Fibroblast of lung (primary cell): Measurements from ENCODE around the gene JMY. TPM values are rescaled to one million over a fixed set of nuclear protein-coding genes. Genes with fewer than 3 reads are reported as not detected.

Source experiments
- DNase-seq, 2 donors: peaks; one replicate each; pipeline versions ENCODE4 v3.0.0 to v3.0.0-alpha.2; 2010; ENCODE audit warnings: low read depth in 2 of 2
- H2AFZ ChIP-seq: 2 replicates; pipeline ENCODE4 v1.5.1; 2012; ENCODE audit warnings: low read length, control low read depth, inconsistent platforms
- H3K27ac ChIP-seq: 2 replicates; pipeline ENCODE4 v1.5.1; 2011; ENCODE audit warnings: low read length, control low read depth; ENCODE audit not compliant: insufficient read depth
- H3K27me3 ChIP-seq: 2 replicates; pipeline ENCODE4 v1.5.1; 2011; ENCODE audit warnings: mild to moderate bottlenecking, low read length; ENCODE audit not compliant: control insufficient read depth, insufficient read depth
- H3K36me3 ChIP-seq: 2 replicates; pipeline ENCODE4 v1.5.1; 2011; ENCODE audit warnings: low read length; ENCODE audit not compliant: control insufficient read depth, insufficient read depth
- H3K4me1 ChIP-seq: 2 replicates; pipeline ENCODE4 v1.5.1; 2011; ENCODE audit warnings: low read length; ENCODE audit not compliant: control insufficient read depth, insufficient read depth; ENCODE audit errors: extremely low read depth
- H3K4me2 ChIP-seq: 2 replicates; pipeline ENCODE4 v1.5.1; 2011; ENCODE audit warnings: low read length, control low read depth; ENCODE audit not compliant: insufficient read depth; ENCODE audit errors: extremely low read depth
- H3K4me3 ChIP-seq, 4 experiments: fragments of 200-600 bp in 1 of 4; sonication (generic) in 1 of 4; replicated peaks in 1 of 4; 2 replicates each; pipeline ENCODE4 v1.5.1; 2011 to 2016; ENCODE audit warnings: low read length in 4 of 4, low read depth in 3 of 4, mild to moderate bottlenecking in 3 of 4, control low read depth in 2 of 4, inconsistent platforms in 1 of 4, mixed read lengths in 1 of 4; ENCODE audit not compliant: insufficient read depth in 1 of 4; ENCODE audit errors: control extremely low read depth in 1 of 4
- H3K79me2 ChIP-seq: 2 replicates; pipeline ENCODE4 v1.5.1; 2012; ENCODE audit warnings: mild to moderate bottlenecking, low read length, inconsistent platforms; ENCODE audit not compliant: control insufficient read depth, insufficient read depth
- H3K9ac ChIP-seq: 2 replicates; pipeline ENCODE4 v1.5.1; 2011; ENCODE audit warnings: mild to moderate bottlenecking, low read length, control low read depth; ENCODE audit not compliant: insufficient read depth
- H3K9me3 ChIP-seq: 2 replicates; pipeline ENCODE4 v1.5.1; 2012; ENCODE audit warnings: low read depth, low read length; ENCODE audit not compliant: control insufficient read depth, insufficient read depth
- H4K20me1 ChIP-seq: 2 replicates; pipeline ENCODE4 v1.5.1; 2011; ENCODE audit warnings: low read length; ENCODE audit not compliant: control insufficient read depth, insufficient read depth; ENCODE audit errors: extremely low read depth
- CTCF ChIP-seq, 2 donors: IDR thresholded peaks in 1 of 2; conservative IDR thresholded peaks in 1 of 2; 1 replicate in 1 of 2; 2 replicates in 1 of 2; pipeline ENCODE4 v1.5.1; 2011 to 2012; ENCODE audit warnings: low read length in 2 of 2, control low read depth in 1 of 2, inconsistent platforms in 1 of 2, low read depth in 1 of 2, mild to moderate bottlenecking in 1 of 2
- EZH2 ChIP-seq: IDR thresholded peaks from 2 replicates; pipeline ENCODE4 v1.5.1; 2012; ENCODE audit warnings: low read length, control low read depth, mild to moderate bottlenecking; ENCODE audit errors: missing control alignments
- polyA plus RNA-seq, 2 donors: library from polyadenylated mRNA; depleted of rRNA in 1 of 2; stranded (reverse) in 1 of 2; unstranded in 1 of 2; fragments of >200 nt; gene quantifications; 2 replicates each; pipeline ENCODE4 v1.2.1, GENCODE V29; 2011 to 2012; ENCODE audit warnings: missing spikeins in 1 of 2
- total RNA-seq: library from RNA; depleted of rRNA; stranded (reverse); fragments of >200 nt; gene quantifications from 2 replicates; pipeline ENCODE4 v1.2.1, GENCODE V29; 2014

The JMY gene
- total and polyA plus RNA-seq, 2 donors (not counting 1 experiment from before 2014, with no cell fraction given): 4.1 to 27.2 TPM

DNA sequence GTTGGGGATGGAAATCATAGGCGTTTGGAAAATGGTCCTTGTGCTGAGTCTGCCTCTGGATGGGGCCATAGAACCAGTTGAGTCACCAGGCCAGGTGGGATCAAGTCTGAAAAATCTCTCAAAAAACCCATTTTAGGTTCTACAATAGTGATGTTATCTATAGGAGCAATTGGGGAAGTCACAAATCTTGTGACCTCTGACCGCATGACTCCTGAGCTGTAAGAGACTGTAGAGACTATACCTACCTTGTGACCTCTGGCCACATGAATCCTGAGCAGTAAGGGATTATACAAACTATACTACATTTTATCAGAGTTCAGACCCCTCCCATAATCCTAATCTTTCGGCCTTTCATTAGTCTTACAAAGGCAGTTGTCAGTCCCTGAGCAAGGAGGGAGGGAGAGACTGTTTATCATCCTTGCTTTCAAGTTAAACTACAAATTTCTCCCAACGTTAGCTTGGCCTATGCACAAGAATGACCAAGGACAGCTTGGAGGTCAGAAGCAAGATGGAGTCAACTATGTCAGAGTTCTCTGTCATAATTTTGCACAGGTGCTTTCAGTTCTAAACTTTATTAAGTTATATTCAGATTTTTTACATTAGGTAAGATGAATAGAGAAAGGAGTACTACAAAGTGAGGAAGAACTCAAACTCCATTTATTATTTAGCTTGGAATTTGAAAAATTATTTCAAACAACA, 11.5 kb upstream of the JMY start:
- Histone ChIP-seq H3K36me3 (no peaks in the 10 kb centered on the region), H3K4me2 (no peak overlapping the region), H3K9ac (no peak overlapping the region), H3K4me3 (no peak overlapping the region), H3K9me3 (no peaks in the 10 kb centered on the region), H3K79me2 (no peaks in the 10 kb centered on the region), H4K20me1 (no peaks in the 10 kb centered on the region), H3K27ac (no peak overlapping the region), H3K4me1 (peaks cover 4% of the 10 kb centered on the region), H3K27me3 (no peaks in the 10 kb centered on the region), H2AFZ (no peak overlapping the region)
- no peak for DNase-seq
- no peak for TF ChIP-seq CTCF (conservative IDR thresholded peaks at IDR 0.05 in 1 of 2, IDR thresholded peaks at IDR 0.05 in 1 of 2; ENCODE audit: low read depth in 1 of 2, low read length in 2 of 2)
- no peak for TF ChIP-seq EZH2

GRCh38 chr5:79225026-79225425, 10.9 kb upstream of the JMY start:
- Histone ChIP-seq H3K36me3 (no peaks in the 10 kb centered on the region), H3K79me2 (no peaks in the 10 kb centered on the region), H3K4me2 (no peak overlapping the region), H2AFZ (no peak overlapping the region), H3K27me3 (no peaks in the 10 kb centered on the region), H4K20me1 (no peaks in the 10 kb centered on the region), H3K4me3 (no peak overlapping the region), H3K9ac (no peak overlapping the region), H3K27ac (no peak overlapping the region), H3K4me1 (peaks cover 4% of the 10 kb centered on the region), H3K9me3 (no peaks in the 10 kb centered on the region)
- TF ChIP-seq CTCF (conservative IDR thresholded peaks at IDR 0.05 in 1 of 2, IDR thresholded peaks at IDR 0.05 in 1 of 2; ENCODE audit: low read depth in 1 of 2, low read length in 2 of 2) (no peak), EZH2 (no peak)
- DNase-seq: peak; percentile 15 to 44

GRCh38 chr5:79225441-79225840, 10.5 kb upstream of the JMY start:
- Histone ChIP-seq H4K20me1 (no peaks in the 10 kb centered on the region), H3K4me1 (peaks cover 4% of the 10 kb centered on the region), H3K27ac (no peak overlapping the region), H2AFZ (no peak overlapping the region), H3K36me3 (no peaks in the 10 kb centered on the region), H3K9me3 (no peaks in the 10 kb centered on the region), H3K27me3 (no peaks in the 10 kb centered on the region), H3K4me2 (no peak overlapping the region), H3K79me2 (no peaks in the 10 kb centered on the region), H3K4me3 (no peak overlapping the region), H3K9ac (no peak overlapping the region)
- no peak for DNase-seq
- TF ChIP-seq EZH2 (no peak), CTCF (conservative IDR thresholded peaks at IDR 0.05 in 1 of 2, IDR thresholded peaks at IDR 0.05 in 1 of 2; ENCODE audit: low read depth in 1 of 2, low read length in 2 of 2) (no peak)
